HFFc6 (cell line): ENCODE data around the gene BCL2L2. TPM values are rescaled to one million over a fixed set of nuclear protein-coding genes. Genes with fewer than 3 reads are reported as not detected.
A peak's percentile ranks its signal among the peaks of the same experiment; 100 is the strongest.
"Not testable (repeated sequence)": the region's sequence is repeated elsewhere in the genome, so short reads cannot be mapped to it uniquely, and the experiment has no call there.

Experiments used
- DNase-seq: peaks from one replicate; pipeline ENCODE4 v3.0.0-alpha.2; 2018
- H3K27ac Mint-ChIP-seq: 2 replicates; pipeline ENCODE4 v1.8.0; 2020; ENCODE audit warnings: mild to moderate bottlenecking, mixed read lengths
- H3K27me3 Mint-ChIP-seq: 2 replicates; pipeline ENCODE4 v1.8.0; 2021; ENCODE audit warnings: mild to moderate bottlenecking, moderate library complexity, mixed read lengths; ENCODE audit not compliant: insufficient read depth
- H3K36me3 Mint-ChIP-seq: 2 replicates; pipeline ENCODE4 v1.8.0; 2021; ENCODE audit warnings: low read depth, mixed read lengths
- H3K4me1 Mint-ChIP-seq: 2 replicates; pipeline ENCODE4 v1.8.0; 2020; ENCODE audit warnings: low read depth, mixed read lengths
- H3K4me3 Mint-ChIP-seq: 2 replicates; pipeline ENCODE4 v1.8.0; 2020; ENCODE audit warnings: mild to moderate bottlenecking, moderate library complexity, mixed read lengths
- H3K9me3 Mint-ChIP-seq: 2 replicates; pipeline ENCODE4 v1.8.0; 2020; ENCODE audit warnings: mild to moderate bottlenecking, mixed read lengths
- total RNA-seq, 6 experiments: library from RNA; stranded (reverse); fragmentation: NEBNext Ultra II Directional; extraction: Animal tissue kit (Norgen Biotek cat#: 25700); gene quantifications; 2 replicates in 1 of 6; 3 replicates in 5 of 6; pipeline ENCODE4 v1.2.3, GENCODE V29; 2021
- TF ChIP-seq, protein P1 (sequence below): fragments of 200-600 bp; sonication (generic); IDR thresholded peaks from 2 replicates; pipeline ENCODE4 v1.5.0; 2021; ENCODE audit warnings: antibody characterized with exemption, mild to moderate bottlenecking

Gene BCL2L2
- total RNA-seq, 6 experiments from 2014 or later, result 28.7 to 32.4 (median 31.1) TPM

GRCh38 chr14:23275412-23275811 is 31.2 kb upstream of the BCL2L2 start:
- no peak overlapping the region for H3K27ac Mint-ChIP-seq
- TF ChIP-seq, protein P1, sequence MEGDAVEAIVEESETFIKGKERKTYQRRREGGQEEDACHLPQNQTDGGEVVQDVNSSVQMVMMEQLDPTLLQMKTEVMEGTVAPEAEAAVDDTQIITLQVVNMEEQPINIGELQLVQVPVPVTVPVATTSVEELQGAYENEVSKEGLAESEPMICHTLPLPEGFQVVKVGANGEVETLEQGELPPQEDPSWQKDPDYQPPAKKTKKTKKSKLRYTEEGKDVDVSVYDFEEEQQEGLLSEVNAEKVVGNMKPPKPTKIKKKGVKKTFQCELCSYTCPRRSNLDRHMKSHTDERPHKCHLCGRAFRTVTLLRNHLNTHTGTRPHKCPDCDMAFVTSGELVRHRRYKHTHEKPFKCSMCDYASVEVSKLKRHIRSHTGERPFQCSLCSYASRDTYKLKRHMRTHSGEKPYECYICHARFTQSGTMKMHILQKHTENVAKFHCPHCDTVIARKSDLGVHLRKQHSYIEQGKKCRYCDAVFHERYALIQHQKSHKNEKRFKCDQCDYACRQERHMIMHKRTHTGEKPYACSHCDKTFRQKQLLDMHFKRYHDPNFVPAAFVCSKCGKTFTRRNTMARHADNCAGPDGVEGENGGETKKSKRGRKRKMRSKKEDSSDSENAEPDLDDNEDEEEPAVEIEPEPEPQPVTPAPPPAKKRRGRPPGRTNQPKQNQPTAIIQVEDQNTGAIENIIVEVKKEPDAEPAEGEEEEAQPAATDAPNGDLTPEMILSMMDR, result no peak
- DNase-seq, result no peak
- no peaks in the 10 kb centered on the region; the same call in 1 of the 2 replicates for H3K36me3 Mint-ChIP-seq
- no peaks in the 10 kb centered on the region for H3K4me1 Mint-ChIP-seq
- no peaks in the 10 kb centered on the region for H3K9me3 Mint-ChIP-seq
- H3K27me3 Mint-ChIP-seq, result peaks cover 5% of the 10 kb centered on the region
- H3K4me3 Mint-ChIP-seq, result no peak overlapping the region

DNA sequence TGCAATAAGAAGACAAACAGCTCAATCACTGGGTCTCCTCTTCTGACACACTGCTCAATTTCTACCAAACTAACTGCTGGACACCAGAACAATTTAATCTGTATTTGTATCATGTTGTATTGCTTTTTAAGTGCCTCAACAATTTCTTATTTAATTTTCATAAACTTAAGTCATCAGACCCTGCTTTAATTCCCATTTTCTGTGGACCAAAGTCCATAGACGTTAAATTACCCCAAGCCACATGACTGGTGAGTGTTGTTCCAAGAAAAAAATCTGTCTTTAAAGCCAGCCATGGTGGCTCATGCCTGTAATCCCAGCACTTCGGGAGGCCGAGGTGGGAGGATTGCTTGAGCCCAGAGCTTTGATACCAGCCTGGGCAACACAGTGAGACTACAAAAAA is 29.4 kb upstream of the BCL2L2 start:
- no peaks in the 10 kb centered on the region; the same call in 1 of the 2 replicates for H3K36me3 Mint-ChIP-seq
- no peaks in the 10 kb centered on the region for H3K9me3 Mint-ChIP-seq
- H3K4me1 Mint-ChIP-seq, result no peaks in the 10 kb centered on the region
- DNase-seq, result no peak
- peaks cover 5% of the 10 kb centered on the region for H3K27me3 Mint-ChIP-seq
- no peak overlapping the region for H3K27ac Mint-ChIP-seq
- no peak overlapping the region for H3K4me3 Mint-ChIP-seq
- TF ChIP-seq, protein P1, result no peak

DNA sequence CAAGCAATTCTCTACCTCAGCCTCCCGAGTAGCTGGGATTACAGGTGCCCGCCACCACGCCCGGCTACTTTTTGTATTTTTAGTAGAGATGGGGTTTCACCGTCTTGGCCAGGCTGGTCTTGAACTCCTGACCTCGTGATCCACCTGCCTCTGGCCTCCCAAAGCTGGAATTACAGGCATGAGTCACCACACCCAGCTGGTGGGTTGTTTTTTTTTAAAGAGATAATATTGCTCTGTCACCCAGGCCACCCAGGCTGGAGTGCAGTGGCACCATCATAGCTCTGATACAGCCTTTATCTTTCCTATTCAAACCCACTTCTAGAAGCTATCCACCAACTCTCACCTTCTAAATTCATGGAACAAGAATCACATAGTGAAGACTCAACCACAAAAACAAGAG is 28.7 kb upstream of the BCL2L2 start:
- H3K27me3 Mint-ChIP-seq, H3K36me3 Mint-ChIP-seq, H3K4me3 Mint-ChIP-seq, H3K9me3 Mint-ChIP-seq, H3K27ac Mint-ChIP-seq, H3K4me1 Mint-ChIP-seq, DNase-seq: not testable (repeated sequence)

DNA sequence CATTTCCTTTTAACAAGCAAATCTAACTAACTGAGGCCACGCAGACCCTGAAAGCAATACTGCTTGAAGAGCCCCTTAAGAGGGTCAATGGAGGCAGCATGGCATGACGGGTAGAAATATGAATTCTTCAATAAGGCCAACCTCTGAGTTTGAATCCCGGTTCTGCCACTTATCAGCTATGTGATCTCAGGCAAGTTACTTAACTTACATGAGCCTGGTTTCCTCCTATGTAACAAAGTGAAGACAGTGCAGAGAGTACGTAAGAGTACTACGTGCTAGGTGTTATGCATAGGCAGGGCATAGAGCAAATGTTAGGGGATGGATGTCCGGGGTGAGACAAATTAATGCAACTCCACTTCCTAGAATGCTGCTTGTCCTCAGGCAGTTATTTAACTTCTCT is 25.4 kb upstream of the BCL2L2 start:
- H3K36me3 Mint-ChIP-seq, result no peaks in the 10 kb centered on the region; the same call in 1 of the 2 replicates
- TF ChIP-seq, protein P1, result no peak
- DNase-seq, result no peak
- H3K4me3 Mint-ChIP-seq, result no peak overlapping the region
- H3K27me3 Mint-ChIP-seq, result no peaks in the 10 kb centered on the region
- H3K4me1 Mint-ChIP-seq, result peaks cover 16% of the 10 kb centered on the region
- H3K27ac Mint-ChIP-seq, result no peak overlapping the region
- no peaks in the 10 kb centered on the region for H3K9me3 Mint-ChIP-seq

DNA sequence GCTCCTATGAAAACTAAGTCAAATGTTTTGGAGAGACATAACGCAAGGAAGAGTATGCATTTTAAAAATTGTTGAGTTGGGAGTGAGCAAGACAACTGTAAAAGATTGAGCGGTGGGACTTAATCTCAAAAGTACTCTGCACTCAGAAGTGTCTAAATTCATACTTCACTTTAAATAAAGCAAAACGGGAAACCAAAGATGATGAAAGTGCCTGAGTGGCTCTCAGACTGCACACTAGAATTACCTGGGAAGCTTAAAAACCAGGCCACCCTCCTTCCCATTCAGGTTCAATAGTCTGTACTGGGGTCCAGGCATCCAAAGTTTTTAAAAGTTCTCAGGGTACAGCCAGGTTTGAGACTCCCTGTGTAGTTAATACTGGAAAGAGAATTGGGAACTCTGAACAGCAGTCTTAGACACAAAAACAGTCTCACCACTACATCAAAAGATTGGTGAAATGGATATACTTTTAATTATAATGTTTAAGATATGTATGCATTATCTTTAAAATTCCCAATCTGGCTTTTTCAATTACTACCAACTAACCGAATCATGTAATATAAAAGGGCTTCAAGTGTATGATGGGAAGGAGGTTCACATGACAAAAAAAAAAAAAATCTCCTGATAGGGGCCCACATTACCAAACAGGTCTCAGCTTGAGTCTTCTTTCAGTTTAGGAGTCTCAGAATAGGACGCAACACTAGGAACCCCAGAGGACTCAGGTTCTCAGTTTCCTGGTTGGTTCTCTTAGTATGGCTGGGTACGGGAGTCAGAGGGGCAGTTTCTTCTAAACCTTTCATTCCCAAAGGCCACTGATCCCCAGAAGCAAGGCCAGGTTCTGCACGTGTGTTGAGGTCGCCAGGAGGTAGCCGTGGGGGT is 21.7 kb upstream of the BCL2L2 start:
- H3K36me3 Mint-ChIP-seq, result no peaks in the 10 kb centered on the region
- peaks cover 23% of the 10 kb centered on the region for H3K4me1 Mint-ChIP-seq
- peaks cover under 1% of the 10 kb centered on the region; the same call in 1 of the 2 replicates for H3K27me3 Mint-ChIP-seq
- TF ChIP-seq, protein P1, result no peak
- peak overlapping the region; percentile 57 for H3K27ac Mint-ChIP-seq
- H3K9me3 Mint-ChIP-seq, result no peaks in the 10 kb centered on the region
- H3K4me3 Mint-ChIP-seq, result peak overlapping the region; percentile 98
- no peak for DNase-seq

- Mint-ChIP-seq H3K27me3 (peaks cover 2% of the 10 kb centered on the region; the same call in 1 of the 2 replicates), H3K27ac (peak overlapping the region; percentile 57), H3K36me3 (no peaks in the 10 kb centered on the region), H3K4me3 (peak overlapping the region; percentile 98), H3K9me3 (no peaks in the 10 kb centered on the region), H3K4me1 (peaks cover 23% of the 10 kb centered on the region)
- TF ChIP-seq, protein P1, result no peak
- DNase-seq, result no peak
These were observed 21.1 kb upstream of the BCL2L2 start for GRCh38 chr14:23285530-23286019.
